Measurements from ENCODE around the gene CYB561D2. TPM values are rescaled to one million over a fixed set of nuclear protein-coding genes. Genes with fewer than 3 reads are reported as not detected.

Gene CYB561D2
- total and polyA plus RNA-seq, 7 experiments from 2014 or later = 23.3 to 52.9 (median 35.0) TPM

DNA sequence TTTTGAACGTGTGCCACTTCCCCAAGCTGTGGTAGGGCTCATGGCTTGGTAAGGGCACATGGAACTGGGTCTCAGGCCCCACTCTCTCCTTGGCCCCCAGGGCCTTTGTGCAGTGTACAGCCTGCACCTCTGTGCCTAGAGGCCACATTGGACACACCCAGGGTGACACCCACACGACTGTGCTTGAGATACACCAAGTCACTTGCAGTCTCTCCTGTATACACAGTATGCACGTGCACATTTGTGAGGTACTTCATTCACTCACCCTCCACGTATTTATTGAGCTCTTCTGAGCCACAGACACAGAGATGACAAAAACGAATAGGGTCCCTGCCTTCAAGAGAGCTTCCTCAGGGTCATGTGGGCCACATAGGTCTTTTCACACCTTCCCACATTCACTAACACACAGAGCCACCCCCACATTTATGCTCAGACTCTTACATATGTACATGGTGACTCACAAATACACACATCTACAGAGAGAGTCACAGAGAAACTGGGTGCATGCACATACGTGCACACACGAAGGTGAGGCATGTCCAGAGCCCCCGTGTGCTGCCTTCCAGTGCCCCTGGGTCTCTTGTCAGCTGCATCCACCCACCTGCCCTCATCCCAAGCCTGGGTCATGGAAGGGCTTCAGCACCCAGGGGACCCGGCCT is 18.5 kb downstream of the CYB561D2 start:
- ChIA-PET POLR2A (interaction anchor here (0.7 to 28.0 kb wide), 2 partner anchors 11 to 34 kb away, joined by 3 to 656 read pairs; partner anchors contain the start of genes CYB561D2, HYAL2, NPRL2 and RASSF1), CTCF (interaction anchor here (1.0 kb wide), 1 partner anchor 89 kb away, joined by 3 read pairs; no protein-coding TSS in a partner anchor)
- H3K4me1 ChIP-seq (ENCODE audit: control insufficient read depth in 2 of 2, insufficient read depth in 2 of 2, low read length in 2 of 2) = peaks cover 13 to 18% of the 10 kb centered on the region in 2 donors
- H3K36me3 ChIP-seq (ENCODE audit: control insufficient read depth in 2 of 3, insufficient read depth in 3 of 3, low read length in 3 of 3) = no peaks in the 10 kb centered on the region
- Mint-ChIP-seq H3K36me3 (no peaks in the 10 kb centered on the region), H3K27ac (peak overlapping the region in 1 of 9 donors; percentile 3), H3K27me3 (peaks cover 0 to 2% (median 0%) of the 10 kb centered on the region in 5 donors), H3K9me3 (no peaks in the 10 kb centered on the region), H3K4me1 (peaks cover 14 to 51% (median 30%) of the 10 kb centered on the region in 7 donors), H3K4me3 (no peak overlapping the region)
- no peak for DNase-seq
- H3K27ac ChIP-seq (ENCODE audit: low read depth, low read length) = no peak overlapping the region
- H3K27me3 ChIP-seq (ENCODE audit: control insufficient read depth in 2 of 2, insufficient read depth in 2 of 2, low read length in 2 of 2) = no peaks in the 10 kb centered on the region
- no peaks in the 10 kb centered on the region for H3K9me3 ChIP-seq (ENCODE audit: control insufficient read depth in 2 of 3, low read length in 3 of 3)
- intact Hi-C loops (cut with micrococcal nuclease) = no loop called here
- ATAC-seq = no peak
- H3K4me3 ChIP-seq (ENCODE audit: low read length) = no peak overlapping the region

DNA sequence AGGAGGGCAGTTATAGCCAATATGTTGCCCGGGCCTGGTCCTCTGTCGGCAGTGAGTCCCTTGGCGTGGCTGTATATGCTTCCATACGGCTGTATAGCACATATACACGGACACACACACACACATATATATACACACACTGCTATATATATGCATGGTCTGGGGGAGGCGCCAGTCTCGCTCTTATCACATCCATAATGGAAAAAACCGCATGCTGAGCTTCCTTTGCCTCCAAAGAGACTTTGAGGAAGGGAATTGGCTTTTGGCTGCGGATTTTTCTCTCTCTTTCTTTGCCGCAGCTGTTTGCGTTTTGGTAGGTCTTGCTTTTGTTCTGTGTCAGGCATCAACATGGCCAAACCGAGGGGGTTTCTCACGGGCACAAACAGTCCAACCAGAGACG is 19.9 kb downstream of the CYB561D2 start:
- Mint-ChIP-seq H3K36me3 (no peaks in the 10 kb centered on the region), H3K27ac (peak overlapping the region in 2 of 9 donors; percentile 17 to 51), H3K4me3 (no peak overlapping the region), H3K9me3 (no peaks in the 10 kb centered on the region), H3K27me3 (peaks cover 0 to 2% (median 0%) of the 10 kb centered on the region in 5 donors), H3K4me1 (peaks cover 9 to 46% (median 23%) of the 10 kb centered on the region in 7 donors)
- no peak overlapping the region for H3K4me3 ChIP-seq (ENCODE audit: low read length)
- intact Hi-C loops (cut with micrococcal nuclease) = no loop called here
- H3K4me1 ChIP-seq (ENCODE audit: control insufficient read depth in 2 of 2, insufficient read depth in 2 of 2, low read length in 2 of 2) = peaks cover 8 to 16% of the 10 kb centered on the region in 2 donors
- CTCF ChIA-PET = interaction anchor here (1.2 kb wide), 1 partner anchor 173 kb away, joined by 3 read pairs; no protein-coding TSS in a partner anchor
- no peak overlapping the region for H3K27ac ChIP-seq (ENCODE audit: low read depth, low read length)
- H3K36me3 ChIP-seq (ENCODE audit: control insufficient read depth in 2 of 3, insufficient read depth in 3 of 3, low read length in 3 of 3) = no peaks in the 10 kb centered on the region
- no peak for DNase-seq
- no peak for ATAC-seq
- H3K27me3 ChIP-seq (ENCODE audit: control insufficient read depth in 2 of 2, insufficient read depth in 2 of 2, low read length in 2 of 2) = no peaks in the 10 kb centered on the region
- H3K9me3 ChIP-seq (ENCODE audit: control insufficient read depth in 2 of 3, low read length in 3 of 3) = no peaks in the 10 kb centered on the region
- POLR2A ChIA-PET = interaction anchor here (28.0 kb wide), 1 partner anchor 36 kb away, joined by 656 read pairs; the partner anchor contains the start of genes CYB561D2, HYAL2, NPRL2 and RASSF1

DNA sequence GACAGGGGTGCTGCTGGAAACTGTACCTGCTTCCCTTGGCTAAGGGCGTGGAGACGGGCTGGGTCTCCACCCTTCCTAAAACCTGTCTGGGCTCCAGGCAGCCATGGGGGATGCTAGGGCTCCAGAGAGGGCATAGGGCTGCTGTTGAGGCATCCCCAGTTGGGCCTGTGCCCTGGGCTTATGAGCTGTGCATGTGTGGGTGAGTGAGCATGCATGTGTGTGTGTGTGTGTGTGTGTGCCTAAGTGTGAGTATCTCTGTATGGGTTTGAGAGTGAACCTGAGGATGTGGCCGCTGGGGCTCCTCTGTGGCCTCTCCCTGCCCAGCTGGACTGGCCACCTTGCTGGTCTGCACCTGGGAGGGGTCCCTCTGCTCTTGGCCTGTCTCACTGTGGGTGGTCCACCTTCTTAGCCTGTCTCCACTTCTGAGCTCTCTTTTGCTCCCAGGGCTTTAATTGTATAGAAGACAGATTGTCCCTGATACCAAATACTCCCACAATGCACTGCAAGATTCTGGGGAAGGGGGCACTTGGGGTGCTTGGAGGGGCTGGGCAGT is 20.5 kb downstream of the CYB561D2 start:
- ChIA-PET CTCF (interaction anchor here (1.2 kb wide), 1 partner anchor 172 kb away, joined by 3 read pairs; no protein-coding TSS in a partner anchor), POLR2A (no interaction called here)
- DNase-seq = no peak
- intact Hi-C loops (cut with micrococcal nuclease) = no loop called here
- Histone ChIP-seq H3K36me3 (ENCODE audit: control insufficient read depth in 2 of 3, insufficient read depth in 3 of 3, low read length in 3 of 3) (no peaks in the 10 kb centered on the region), H3K9me3 (ENCODE audit: control insufficient read depth in 2 of 3, low read length in 3 of 3) (no peaks in the 10 kb centered on the region), H3K4me3 (ENCODE audit: low read length) (no peak overlapping the region), H3K27me3 (ENCODE audit: control insufficient read depth in 2 of 2, insufficient read depth in 2 of 2, low read length in 2 of 2) (no peaks in the 10 kb centered on the region), H3K4me1 (ENCODE audit: control insufficient read depth in 2 of 2, insufficient read depth in 2 of 2, low read length in 2 of 2) (peaks cover 2 to 10% of the 10 kb centered on the region in 2 donors), H3K27ac (ENCODE audit: low read depth, low read length) (no peak overlapping the region)
- no peaks in the 10 kb centered on the region for H3K9me3 Mint-ChIP-seq
- peaks cover 3 to 40% (median 17%) of the 10 kb centered on the region in 7 donors for H3K4me1 Mint-ChIP-seq
- peak overlapping the region in 2 of 9 donors; percentile 17 to 74 for H3K27ac Mint-ChIP-seq
- no peaks in the 10 kb centered on the region for H3K36me3 Mint-ChIP-seq
- H3K27me3 Mint-ChIP-seq = peaks cover 0 to 2% (median 0%) of the 10 kb centered on the region in 5 donors
- no peak for ATAC-seq
- no peak overlapping the region for H3K4me3 Mint-ChIP-seq

GRCh38 chr3:50372349-50372748 is 21.7 kb downstream of the CYB561D2 start:
- Mint-ChIP-seq H3K27ac (peak overlapping the region in 1 of 9 donors; percentile 71), H3K4me1 (peaks cover 3 to 31% (median 12%) of the 10 kb centered on the region in 7 donors), H3K27me3 (peaks cover 0 to 2% (median 0%) of the 10 kb centered on the region in 5 donors), H3K36me3 (no peaks in the 10 kb centered on the region), H3K4me3 (no peak overlapping the region), H3K9me3 (no peaks in the 10 kb centered on the region)
- ATAC-seq (no peak), DNase-seq (peak in 3 of 9 donors; percentile 32 to 35 (median 35))
- Histone ChIP-seq H3K9me3 (ENCODE audit: control insufficient read depth in 2 of 3, low read length in 3 of 3) (no peaks in the 10 kb centered on the region), H3K4me3 (ENCODE audit: low read length) (no peak overlapping the region), H3K36me3 (ENCODE audit: control insufficient read depth in 2 of 3, insufficient read depth in 3 of 3, low read length in 3 of 3) (no peaks in the 10 kb centered on the region), H3K27ac (ENCODE audit: low read depth, low read length) (no peak overlapping the region), H3K27me3 (ENCODE audit: control insufficient read depth in 2 of 2, insufficient read depth in 2 of 2, low read length in 2 of 2) (no peaks in the 10 kb centered on the region), H3K4me1 (ENCODE audit: control insufficient read depth in 2 of 2, insufficient read depth in 2 of 2, low read length in 2 of 2) (no peaks in the 10 kb centered on the region)
- ChIA-PET POLR2A (no interaction called here), CTCF (no interaction called here)
- intact Hi-C loops (cut with micrococcal nuclease) = no loop called here

DNA sequence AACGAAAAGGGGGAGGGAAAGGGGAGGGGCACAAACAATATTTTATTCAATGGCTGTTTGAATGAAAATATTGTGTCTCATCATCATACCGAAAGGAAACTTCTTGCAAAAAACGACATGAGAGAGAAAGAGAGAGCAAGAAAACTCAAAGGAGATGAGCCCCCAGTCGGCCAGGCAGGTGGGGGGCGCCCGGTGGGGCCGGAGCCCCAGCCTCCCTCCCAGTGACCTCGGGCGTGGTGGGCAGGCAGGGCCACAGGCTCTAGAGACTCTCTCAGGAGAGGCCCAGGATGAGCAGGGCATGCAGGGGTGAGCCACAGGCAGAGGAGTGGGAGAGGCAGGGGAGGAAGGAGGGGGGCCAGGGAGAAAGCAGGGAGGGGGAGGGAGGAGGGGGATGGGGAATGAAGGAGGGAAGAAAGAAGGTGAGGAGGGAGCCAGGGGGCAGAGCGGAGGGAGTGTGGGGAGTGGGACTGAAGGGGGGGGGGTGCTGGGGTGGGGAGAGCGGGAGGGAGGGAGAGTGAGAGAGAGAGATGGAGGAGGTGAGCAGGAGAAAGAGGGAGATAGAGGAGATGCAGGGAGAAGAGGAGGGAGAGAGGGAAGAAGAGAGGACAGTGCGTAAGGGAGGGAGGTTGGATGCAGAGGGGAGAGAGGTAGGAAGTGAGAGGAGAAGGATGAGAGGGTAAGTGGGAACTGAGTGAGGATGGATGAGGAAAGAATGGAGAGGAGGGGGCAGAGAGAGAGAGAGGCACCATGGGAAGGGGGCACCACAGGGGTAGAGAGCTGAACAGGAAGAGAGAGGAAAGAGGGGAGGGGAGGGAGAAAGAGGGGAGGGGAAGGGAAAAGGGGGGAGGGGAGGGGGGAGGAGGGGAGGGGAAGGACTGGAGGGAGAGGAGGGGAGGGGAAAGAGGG is 22.7 kb downstream of the CYB561D2 start:
- no peak overlapping the region for H3K4me3 ChIP-seq (ENCODE audit: low read length)
- no peak for ATAC-seq
- H3K27me3 ChIP-seq (ENCODE audit: control insufficient read depth in 2 of 2, insufficient read depth in 2 of 2, low read length in 2 of 2) = no peaks in the 10 kb centered on the region
- Mint-ChIP-seq H3K27ac (peak overlapping the region in 4 of 9 donors; percentile 28 to 67 (median 54)), H3K4me1 (peaks cover 3 to 26% (median 11%) of the 10 kb centered on the region in 7 donors), H3K9me3 (no peaks in the 10 kb centered on the region), H3K36me3 (no peaks in the 10 kb centered on the region), H3K27me3 (peaks cover 0 to 2% (median 0%) of the 10 kb centered on the region in 5 donors), H3K4me3 (peak overlapping the region in 2 of 10 donors; percentile 16 to 41)
- intact Hi-C loops (cut with micrococcal nuclease) = no loop called here
- H3K36me3 ChIP-seq (ENCODE audit: control insufficient read depth in 2 of 3, insufficient read depth in 3 of 3, low read length in 3 of 3) = no peaks in the 10 kb centered on the region
- DNase-seq = no peak
- H3K4me1 ChIP-seq (ENCODE audit: control insufficient read depth in 2 of 2, insufficient read depth in 2 of 2, low read length in 2 of 2) = no peaks in the 10 kb centered on the region
- no peak overlapping the region for H3K27ac ChIP-seq (ENCODE audit: low read depth, low read length)
- CTCF ChIA-PET = no interaction called here
- H3K9me3 ChIP-seq (ENCODE audit: control insufficient read depth in 2 of 3, low read length in 3 of 3) = no peaks in the 10 kb centered on the region
- POLR2A ChIA-PET = no interaction called here

GRCh38 chr3:50374363-50375257 is 23.9 kb downstream of the CYB561D2 start:
- no peaks in the 10 kb centered on the region for H3K36me3 ChIP-seq (ENCODE audit: control insufficient read depth in 2 of 3, insufficient read depth in 3 of 3, low read length in 3 of 3)
- no peaks in the 10 kb centered on the region for H3K27me3 ChIP-seq (ENCODE audit: control insufficient read depth in 2 of 2, insufficient read depth in 2 of 2, low read length in 2 of 2)
- Mint-ChIP-seq H3K4me1 (peaks cover 3 to 21% (median 11%) of the 10 kb centered on the region in 7 donors), H3K27ac (no peak overlapping the region), H3K9me3 (no peaks in the 10 kb centered on the region), H3K4me3 (no peak overlapping the region), H3K27me3 (peaks cover 0 to 2% (median 0%) of the 10 kb centered on the region in 5 donors), H3K36me3 (no peaks in the 10 kb centered on the region)
- H3K9me3 ChIP-seq (ENCODE audit: control insufficient read depth in 2 of 3, low read length in 3 of 3) = no peaks in the 10 kb centered on the region
- CTCF ChIA-PET = no interaction called here
- no peak overlapping the region for H3K27ac ChIP-seq (ENCODE audit: low read depth, low read length)
- DNase-seq = no peak
- intact Hi-C loops (cut with micrococcal nuclease) = no loop called here
- H3K4me1 ChIP-seq (ENCODE audit: control insufficient read depth in 2 of 2, insufficient read depth in 2 of 2, low read length in 2 of 2) = no peaks in the 10 kb centered on the region
- POLR2A ChIA-PET = no interaction called here
- ATAC-seq = no peak
- H3K4me3 ChIP-seq (ENCODE audit: low read length) = no peak overlapping the region
